NOMO-1 treated with DMSO at 0.1 percent for 48 hours (cell line): Measurements from ENCODE around the gene FAM168B.
"Not testable (repeated sequence)": the region's sequence is repeated elsewhere in the genome, so short reads cannot be mapped to it uniquely, and the experiment has no call there.

ENCODE experiments used
- DNase-seq: peaks from one replicate; lab custom pipeline; 2025; ENCODE audit not compliant: unreplicated experiment; lab: John Stamatoyannopoulos, UW

Gene FAM168B, protein sequence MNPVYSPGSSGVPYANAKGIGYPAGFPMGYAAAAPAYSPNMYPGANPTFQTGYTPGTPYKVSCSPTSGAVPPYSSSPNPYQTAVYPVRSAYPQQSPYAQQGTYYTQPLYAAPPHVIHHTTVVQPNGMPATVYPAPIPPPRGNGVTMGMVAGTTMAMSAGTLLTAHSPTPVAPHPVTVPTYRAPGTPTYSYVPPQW

DNA sequence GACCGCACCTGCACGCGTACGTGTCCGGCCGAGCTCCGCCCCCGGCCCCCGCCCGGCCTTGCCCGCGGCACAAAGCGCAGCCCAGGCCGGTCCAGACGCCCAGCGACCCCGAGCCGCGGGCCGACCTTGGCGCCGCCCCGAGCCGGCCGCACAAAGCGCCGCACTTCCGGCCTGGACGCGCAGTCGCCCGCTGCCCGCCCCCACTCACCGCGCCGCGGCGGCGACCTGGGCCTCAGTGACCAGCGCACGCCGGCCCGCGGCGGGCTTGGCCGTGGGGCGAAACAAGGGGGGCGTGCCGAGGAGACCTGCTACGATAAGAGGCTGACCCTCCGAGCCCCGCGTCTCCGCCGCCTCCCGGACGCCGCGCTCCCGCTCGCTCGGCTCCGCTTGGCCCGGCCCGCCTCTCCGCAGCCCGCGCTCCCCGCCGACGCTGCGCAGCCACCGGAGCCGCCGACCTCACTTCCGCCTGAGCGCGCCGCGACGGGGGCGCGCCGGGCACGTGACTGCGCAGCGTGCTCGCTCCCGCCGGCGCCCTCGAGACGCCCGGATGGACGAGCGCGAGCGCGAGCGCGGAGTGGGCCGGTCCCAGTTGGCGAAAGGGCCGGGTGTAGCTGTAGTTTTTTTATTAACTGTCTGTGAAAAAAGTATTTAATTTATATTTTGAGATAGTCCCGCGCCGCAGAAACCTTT, at the start of gene FAM168B:
TSS of gene FAM168B (minus strand) at position 455 of the 690 bp plus-strand sequence. CDS start 10,814 bp downstream, outside the sequence.
- peak; percentile 74 for DNase-seq

DNA sequence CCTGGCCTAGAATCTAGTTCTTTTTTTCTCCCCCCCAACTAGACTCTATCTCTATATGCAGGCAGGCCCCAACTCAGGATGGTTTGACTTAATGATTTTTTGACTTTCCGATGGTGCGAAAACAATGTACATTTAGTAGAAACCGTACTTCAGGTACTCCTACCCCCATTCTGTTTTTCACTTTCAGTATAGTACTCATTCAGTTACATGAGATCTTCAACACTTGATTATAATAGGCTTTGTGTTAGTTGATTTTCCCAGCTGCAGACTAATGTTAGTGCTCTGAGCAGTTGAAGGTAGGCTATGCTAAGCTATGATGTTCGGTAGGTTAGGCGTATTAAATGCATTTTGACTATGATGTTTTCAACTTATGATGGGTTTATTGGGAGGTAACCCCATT, 49.6 kb upstream of the FAM168B start:
- DNase-seq = no peak

DNA sequence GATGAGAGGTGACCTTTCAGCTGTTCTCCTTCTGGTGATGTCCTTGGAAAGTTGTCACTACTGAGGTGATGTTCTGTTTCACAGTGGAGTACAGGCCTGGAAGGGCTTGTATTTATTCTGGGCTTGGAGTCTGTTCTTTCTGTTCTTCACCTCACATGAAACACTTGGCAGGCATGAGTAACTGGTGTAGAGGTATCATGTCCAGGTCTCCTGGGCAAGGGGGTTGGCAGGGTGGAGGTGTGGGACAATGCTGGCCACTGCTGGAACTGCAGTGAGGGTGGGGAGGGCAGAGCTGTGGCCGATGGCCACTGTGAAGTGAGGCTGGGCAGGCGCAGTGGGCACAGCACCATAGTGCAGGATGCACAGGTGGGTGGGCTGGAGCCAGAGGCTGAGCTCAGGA, 47.3 kb upstream of the FAM168B start:
- no peak for DNase-seq

DNA sequence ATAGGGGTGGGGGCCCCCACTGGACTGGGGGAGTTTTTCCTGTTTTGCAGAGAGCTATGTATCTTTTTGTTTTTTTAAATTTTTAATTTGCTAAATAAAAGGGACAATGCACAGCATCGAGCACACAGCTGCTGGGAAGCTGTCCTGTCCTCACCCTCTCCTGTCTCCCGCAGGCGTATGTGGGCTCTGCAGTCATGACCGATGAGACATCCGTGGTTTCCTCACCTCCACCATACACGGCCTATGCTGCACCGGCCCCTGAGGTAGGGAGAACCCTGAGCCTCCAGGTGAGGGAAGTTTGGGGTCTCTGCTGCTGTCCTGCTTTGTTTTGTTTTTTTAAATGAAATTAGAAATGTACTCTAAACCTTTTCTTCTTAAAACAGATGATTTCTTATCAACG, 39.5 kb upstream of the FAM168B start:
- no peak for DNase-seq

DNA sequence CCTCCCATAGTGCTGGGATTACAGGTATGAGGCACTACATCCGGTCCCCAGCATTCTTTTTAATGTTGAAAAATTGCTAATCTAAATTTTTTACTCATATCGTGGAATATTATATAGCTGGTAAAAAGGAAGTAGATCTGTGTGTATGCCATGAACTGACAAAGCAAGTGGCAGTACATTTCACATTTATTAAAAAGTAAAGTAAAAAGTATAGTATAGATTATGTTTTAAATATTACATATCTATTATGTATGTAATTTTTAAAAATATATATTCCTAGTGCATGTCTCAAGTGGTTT, 37.0 kb upstream of the FAM168B start:
- DNase-seq = no peak

DNA sequence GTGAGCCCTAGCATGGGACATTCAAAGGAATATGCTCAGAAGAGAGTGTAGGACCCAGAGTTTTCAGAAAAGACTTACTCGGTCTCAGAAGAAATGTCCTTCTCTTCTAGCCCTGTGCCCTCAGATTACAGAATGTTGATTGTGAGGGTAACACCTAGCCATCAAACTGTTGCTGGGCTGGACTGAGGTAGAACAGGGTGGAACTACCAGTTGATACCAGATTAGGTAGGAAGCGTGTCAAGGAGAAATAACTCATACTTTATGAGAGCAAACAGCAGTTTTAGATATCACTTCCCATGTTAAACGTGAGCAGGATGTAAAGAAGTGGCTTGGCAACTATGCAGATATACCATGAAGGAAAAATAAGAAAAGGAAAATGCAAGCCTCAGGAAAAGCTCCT, 34.7 kb upstream of the FAM168B start:
- no peak for DNase-seq

DNA sequence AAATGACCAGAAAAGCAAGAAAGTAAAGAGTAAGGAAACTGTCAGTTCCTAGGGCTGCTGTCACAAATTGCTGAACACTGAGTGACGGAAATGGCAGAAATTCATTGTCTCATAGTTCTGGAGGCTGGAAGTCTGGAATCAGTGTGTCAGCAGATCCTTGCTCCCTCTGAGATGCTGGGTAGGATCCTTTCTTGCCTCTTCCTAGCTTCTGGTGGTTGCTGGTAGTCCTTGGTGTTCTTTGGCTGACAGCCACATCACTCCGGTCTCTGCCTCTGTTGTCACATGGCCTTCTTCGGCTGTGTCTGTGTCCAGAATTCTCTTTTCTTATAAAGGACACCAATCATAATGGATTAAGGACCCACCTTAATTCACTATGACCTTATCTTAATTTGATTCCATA, 33.8 kb upstream of the FAM168B start:
- no peak for DNase-seq

DNA sequence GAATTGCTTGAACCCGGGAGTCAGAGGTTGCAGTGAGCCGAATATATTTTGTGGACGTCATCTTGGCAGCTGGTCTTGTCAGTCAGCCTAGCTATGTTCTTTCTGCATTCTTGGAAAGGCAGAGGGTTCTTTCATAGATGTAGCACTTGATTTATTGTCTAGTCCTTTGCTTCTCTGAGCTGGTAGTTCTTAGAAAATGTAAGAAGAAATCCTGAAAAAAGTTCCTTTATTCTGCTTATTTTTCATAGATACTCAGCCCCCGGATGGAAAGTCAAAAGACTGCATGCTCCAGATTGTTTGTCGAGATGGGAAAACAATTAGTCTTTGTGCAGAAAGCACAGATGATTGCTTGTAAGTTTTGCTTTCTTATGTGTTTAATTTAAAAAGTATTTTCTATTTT, 33.2 kb upstream of the FAM168B start:
- no peak for DNase-seq

DNA sequence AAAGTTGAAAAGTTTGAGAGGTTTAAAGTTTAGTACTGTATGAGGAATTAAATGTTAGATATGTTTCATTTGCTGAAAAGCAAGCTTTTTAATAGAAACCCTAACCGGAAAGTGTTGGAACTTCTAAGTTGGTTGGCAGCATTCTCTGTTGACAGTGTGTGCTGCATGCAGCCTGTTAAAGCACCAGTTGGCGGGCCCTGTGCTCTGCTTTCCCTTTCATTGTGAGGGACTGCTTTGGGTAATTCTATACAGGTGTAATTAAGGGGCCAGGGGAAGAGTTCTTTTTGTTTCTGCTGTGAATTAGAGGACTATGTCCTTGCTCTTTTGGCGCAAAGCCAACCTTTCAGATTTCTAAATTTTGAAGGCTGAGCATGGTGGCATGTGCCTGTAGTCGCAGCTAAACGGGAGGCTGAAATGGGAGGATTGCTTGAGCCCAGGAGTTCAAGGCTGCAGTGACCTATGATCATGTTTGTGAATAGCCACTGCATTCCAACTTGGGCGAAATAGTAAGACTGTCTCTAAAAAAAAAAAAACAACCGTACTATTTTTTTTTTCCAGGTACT, 32.0 kb upstream of the FAM168B start:
- no peak for DNase-seq

DNA sequence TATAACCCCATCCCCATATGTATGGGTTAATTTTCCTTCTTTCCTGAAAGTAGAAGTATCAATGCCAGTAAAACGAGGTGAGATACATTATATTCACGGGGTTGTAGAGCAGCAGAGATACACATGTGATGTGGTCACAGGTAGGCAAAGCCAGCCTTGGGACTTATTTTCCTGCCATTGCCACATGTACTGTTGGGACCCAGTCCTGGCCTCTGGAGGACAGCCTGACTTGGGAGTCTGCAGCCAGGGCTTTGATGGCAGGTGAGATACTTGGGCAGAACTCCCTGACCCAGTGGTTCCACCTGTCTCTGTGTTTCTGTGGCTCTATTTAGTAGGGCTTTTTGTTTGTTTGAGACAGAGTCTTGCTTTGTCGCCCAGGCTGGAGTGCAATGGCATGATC, 29.9 kb upstream of the FAM168B start:
- no peak for DNase-seq

DNA sequence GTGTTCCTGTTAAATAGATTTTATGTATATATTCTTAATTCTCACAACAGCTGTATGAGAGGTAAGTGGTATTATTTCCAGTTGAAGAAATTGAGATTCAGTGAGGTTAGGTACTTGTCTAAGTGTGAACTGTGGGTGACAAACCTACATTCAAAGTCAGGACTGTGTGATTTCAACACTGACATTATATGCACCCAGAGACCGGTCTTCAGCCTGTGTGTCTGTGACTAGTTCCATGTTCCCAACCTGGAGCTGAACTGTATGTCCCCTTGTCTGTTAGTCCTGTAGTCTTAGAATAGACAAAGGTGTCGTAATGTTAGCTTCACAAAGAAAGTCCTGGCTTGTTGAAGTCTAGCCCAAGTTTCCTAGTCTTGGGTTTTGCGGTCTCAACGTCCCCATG, 29.2 kb upstream of the FAM168B start:
- DNase-seq = no peak

DNA sequence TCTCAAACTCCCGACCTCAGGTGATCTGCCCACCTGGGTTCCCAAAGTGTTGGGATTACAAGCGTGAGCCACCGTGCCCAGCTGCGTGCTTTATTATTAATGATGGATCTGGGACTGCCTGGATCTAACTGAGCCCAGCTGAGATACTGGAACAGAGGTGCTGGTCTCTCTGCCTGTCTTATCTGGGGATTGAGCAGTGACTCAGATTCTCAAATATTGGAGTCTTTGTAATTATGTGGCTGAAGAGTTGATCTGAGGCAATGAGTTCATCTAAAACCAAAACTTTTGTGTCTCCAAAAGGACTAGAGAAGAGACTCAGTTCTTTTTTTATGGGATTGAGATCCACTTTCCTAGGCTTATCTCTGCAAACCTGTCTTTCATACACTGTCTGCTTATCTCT, 28.2 kb upstream of the FAM168B start:
- DNase-seq = no peak

DNA sequence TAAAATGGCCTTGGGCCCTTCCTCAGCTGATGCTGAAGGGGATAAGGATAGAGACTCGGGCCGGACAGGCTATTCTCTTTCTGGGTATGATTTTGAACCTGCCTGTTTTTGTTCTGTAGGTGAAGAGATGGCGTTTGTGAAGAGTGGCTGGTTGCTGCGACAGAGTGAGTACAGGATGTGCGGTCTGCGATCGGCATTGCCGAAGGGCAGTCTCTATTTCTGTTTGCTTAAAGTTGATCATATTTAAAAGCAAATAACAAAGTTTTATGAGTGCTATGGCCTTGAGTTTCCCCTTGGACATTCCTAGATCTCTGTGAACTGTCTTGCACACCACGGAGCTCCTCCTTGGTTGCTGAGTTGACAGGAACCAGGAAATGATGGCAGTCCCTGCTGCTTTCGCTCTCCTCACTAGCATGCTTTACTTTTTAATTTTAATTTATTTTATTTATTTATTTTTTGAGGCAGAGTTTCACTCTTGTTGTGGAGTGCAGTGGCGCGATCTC, 27.6 kb upstream of the FAM168B start:
- no peak for DNase-seq

DNA sequence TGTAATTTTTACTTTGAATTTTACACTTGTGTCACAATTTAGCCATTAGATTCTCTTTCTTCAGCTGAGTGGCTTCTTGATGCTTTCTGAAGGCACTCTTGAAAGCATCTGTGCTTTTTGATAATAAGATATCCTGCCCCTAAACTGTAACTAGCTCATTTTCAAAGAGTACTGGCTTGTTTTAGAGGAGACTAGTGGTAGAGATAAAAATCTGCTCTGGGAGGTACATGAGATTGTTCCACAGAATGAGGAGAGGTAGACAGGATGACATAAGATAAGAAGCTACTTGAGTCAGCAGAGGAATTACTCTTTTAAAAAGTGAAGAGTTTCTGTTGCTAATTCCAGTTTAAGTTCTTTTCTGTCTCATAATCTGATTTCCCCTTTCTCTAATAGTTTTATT, 22.5 kb upstream of the FAM168B start:
- DNase-seq = no peak

DNA sequence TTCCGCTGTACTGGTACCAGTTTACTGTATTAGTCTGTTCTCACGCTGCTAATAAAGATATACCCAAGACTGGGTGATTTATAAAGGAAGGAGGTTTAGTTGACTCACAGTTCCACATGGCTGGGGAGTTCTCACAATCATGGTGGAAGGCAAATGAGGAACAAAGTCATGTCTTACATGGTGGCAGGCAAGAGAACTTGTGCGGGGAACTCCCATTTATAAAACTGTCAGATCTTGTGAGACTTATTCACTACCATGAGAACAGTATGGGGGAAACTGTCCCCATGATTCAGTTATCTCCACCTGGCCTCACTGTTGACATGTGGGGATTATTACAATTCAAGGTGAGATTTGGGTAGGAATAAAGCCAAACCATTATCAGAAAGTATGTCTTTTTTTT, 21.7 kb upstream of the FAM168B start:
- not testable (repeated sequence) for DNase-seq

DNA sequence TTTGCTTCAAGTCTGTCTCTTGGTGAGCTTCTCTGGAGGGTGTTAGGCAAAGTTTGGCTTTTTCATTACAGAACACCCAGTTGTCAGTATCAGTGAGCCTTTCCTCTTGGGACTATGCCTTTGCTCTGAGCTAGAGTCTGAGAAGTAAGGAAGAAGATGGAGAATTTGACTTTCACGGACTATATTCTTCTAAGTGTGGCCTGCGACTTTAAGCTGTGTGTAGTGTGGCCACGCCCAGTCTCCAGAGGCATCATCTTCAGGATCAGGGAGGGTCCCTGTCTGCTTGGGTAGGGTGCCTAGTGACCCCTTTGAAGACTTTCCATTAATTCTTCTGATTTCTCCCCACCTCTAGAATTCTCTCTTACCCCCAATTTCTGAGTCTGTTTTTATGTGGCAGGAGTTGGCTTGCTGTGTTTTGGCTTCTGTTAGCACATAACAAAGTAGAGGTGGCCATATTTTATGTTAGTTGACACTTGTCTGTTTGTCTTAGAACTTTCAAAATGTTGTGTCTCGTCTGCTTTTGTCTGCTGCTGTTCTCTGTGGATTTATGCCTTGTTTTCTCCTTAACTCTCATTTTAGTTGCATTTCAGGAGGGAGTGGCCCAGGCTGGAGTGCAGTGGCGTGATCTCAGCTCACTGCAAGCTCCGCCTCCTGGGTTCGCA, 20.4 kb upstream of the FAM168B start:
- no peak for DNase-seq

DNA sequence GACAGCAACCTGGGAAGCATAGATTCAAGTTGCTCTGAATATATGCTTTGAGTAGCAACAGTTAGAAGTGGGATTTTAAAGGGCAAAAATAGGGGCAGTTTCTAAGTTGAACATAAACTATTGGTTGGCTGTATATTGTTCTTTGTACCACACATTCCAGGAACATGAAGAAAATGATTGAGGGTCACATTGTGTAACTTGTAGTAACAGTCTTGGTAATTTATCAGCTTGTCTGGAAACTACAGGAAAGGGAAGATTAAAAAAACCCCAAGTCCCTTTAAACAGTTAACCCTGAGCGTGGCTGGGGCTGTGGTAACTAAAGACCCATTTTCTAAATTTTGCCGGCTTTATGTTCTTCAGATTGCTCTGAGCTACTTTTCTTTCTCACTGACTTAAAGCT, 19.3 kb upstream of the FAM168B start:
- DNase-seq = peak; percentile 28

DNA sequence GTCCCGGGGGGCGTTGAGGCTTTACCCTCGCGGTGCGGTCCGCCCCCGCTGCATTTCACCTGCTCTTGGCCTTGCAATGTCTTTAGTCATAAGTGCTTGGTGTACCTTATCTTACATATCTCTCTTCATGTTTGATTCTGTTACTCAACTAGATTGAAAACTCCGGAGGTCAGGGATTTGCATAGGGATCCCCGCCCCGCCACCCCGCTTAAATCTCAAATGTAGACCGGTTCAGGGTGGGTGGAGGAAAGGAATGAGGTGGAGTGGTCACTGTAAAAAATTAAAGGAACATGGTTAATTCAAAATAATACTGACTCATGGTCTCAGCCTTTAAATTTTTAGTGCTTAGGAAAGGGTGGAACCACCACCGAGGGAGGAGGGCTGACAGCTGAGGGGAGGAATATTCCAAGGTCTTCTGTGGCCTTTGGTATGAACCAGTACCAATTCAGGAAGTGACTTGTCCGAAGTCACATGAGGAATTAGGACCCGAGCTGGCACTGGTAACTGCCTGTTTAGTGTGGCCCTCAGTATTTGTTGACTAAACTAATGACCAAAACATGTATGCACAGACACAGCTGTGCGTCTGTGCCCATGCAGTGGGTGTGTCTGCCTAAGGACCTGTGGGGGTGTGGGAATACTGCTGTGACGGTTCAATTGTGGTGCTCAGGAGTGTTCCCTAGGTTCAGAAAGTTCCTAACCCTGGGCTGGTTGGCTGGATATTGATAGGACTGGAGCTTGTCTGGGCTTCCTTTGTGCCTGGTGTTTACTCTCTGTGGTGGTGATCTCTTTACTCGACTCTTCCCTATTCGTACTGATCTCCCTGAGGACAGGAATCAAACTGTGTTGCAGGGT, 12.9 kb upstream of the FAM168B start:
- DNase-seq = peak; percentile 61

DNA sequence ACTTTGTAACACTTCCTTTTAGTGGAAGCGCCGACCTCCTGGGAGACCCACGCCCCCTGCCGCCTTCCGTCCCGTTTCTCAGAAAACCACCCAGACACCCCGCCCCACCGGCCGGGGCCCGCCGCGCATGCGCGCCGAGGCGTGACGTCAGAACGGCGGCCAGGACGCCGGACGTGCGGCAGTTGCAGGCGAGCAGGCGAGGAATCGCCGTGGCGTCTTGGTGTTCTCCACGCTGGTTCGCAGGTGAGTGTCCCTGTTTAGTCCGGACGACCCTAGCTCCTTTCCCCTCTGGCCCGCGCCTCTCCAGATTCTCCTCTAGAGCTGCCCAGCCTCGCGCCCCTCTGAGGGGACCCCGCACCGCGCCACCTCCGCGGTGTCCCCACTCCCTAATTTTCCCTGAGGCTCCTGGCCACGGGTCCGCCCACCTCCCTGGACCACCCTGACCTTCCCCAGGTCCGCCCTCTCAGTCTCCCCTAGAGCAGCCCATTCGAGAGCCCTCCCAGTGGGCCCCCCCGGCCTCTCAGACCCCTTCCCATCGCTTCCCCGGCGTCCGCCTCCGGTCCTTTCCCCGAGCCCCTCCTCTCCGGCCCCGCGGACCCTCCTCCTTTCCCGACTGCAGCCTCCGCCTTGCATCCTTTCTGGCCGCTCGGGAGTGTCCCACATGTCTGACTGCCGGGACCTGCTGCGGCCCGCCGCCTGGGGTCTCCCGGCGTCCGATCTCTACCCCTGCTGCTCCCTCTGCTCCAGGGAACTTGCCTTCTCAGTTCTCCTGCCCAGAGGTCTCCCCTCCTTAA, 12.1 kb upstream of the FAM168B start, which contains the start of gene PLEKHB2:
TSS of gene PLEKHB2 (plus strand) at position 181 of the 794 bp plus-strand sequence. CDS start 15,606 bp downstream, outside the sequence.
- DNase-seq = peak; percentile 88

DNA sequence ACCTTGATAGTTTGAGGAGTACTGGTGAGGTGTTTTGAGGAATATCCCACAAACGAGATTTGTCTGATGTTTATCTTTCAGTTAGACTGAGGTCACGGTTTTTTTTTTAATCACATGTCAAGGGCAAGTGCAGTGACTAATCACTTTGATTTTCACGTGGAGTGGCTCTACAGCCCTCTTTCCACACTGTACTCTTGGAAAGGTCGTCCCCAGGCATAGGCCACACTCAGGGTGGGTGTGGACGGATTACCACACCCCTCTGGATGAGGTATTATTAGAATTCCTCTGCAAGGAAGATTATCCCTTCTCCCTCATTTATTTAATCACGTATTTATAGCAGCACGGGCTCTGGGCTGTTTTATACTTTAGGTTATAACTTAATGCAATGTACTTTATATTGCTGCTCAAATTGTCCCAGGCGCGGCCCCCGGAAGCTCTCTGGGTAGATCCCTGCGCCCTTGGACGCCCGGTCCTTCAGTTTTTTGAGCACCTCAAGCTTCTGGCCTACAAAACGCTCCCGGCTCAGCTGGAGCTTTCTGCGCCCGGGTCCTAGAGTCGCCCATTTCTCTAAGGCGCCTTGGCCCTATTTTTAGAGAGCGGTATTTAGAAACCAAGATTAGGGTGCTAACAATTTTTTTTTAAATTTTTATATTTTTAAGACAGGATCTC, 11.4 kb upstream of the FAM168B start:
- DNase-seq = peak; percentile 88
